Activated CD4-positive, alpha-beta T cell treated with anti-CD3 and anti-CD28 coated beads for 48 hours (primary cell): ENCODE measurements around the gene NKPD1.

ENCODE experiments used
- DNase-seq: peaks from one replicate; pipeline ENCODE4 v3.0.0-alpha.2; 2020

The NKPD1 gene

DNA sequence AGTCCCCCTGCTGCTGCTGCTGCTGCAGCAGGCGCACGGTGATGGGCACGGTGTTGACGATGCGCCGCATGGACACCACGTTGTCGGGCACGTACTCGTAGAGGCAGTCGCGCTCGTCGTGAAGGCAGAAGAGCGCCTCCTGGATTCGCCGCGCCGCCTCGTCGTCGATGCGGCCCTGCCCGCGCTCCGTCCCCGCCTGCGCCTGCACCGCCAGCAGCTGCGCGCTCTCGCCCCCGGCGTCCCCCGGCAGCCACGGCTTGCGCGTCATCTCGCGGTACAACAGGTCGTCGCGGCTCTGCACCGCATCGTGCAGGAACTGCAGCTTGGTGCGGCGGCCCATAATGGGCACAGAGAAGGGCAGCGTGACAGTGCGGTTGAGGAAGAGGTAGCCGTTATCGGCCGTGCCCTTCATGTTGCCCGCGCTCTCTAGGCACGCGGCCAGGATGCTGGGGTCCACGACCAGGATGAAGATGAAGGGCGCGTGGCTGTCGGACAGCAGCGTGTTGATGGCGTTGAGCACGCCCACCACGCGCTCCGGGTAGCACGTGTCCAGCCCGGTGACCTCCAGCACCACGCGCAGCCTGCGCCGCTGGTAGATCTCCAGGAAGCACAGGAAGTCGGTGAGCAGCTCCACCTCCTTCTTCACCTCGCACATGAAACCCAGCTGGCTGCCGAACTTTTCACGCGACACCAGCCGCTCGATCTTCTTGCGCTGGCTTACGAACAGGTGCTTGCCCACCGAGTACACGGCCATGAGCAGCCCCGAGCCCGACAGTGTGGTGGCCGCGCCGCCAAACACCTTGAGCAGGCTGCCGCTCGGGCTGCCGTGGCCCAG lies 8.1 kb downstream of the NKPD1 start:
- peak; percentile 60 for DNase-seq

DNA sequence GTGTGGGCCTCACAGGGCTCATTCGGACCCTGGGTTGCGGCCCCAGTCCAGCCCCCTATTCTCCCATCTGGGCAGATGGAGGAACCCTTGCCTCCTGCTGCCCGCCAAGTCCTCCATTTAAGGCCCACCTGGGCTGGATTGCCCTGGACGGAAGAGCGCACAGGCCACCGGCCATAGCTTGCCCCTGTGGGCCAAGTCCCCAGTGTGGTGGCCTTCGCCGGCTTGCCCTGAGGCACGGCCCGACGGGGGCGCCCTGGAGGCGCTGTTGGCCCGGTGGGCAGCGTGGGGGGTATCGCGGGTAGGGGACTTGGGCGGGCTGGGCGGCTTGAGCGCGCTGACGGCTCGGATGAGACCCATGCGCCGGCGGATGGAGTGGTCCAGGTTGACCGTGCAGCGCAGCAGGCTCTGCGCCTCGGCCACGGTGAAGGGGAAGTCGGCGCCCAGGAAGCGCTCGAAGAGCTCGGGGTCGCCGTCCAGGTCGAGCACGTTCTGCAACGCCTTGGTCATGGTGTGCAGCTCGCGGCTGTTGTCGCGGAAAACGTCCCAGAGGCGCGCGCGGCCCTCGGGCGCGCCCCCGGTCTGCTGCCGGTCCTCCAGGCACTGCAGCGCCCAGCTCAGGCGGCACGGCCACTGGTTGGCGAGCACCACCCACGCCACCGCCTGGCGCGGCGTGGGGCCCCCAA lies 8.8 kb downstream of the NKPD1 start:
- DNase-seq: no peak

DNA sequence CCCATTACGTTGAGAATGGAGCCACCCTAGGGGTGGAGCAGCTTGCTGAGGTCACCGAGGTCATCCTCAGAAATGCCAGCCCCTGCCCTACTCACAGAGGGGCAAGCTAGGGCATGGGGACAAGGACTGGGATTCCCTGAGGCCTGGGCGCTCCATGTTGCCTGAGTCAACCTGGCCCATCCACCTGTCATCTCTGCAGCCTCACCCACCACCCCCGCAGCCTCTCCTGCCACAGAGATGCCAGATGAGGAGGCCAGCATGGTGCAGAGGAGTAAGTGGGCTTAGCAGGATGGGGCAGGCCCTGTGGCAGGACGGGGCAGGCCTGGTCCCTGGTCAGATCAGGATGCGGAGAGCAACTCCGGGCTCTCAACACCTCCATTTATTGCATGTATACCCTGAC lies 9.5 kb downstream of the NKPD1 start:
- DNase-seq: no peak

DNA sequence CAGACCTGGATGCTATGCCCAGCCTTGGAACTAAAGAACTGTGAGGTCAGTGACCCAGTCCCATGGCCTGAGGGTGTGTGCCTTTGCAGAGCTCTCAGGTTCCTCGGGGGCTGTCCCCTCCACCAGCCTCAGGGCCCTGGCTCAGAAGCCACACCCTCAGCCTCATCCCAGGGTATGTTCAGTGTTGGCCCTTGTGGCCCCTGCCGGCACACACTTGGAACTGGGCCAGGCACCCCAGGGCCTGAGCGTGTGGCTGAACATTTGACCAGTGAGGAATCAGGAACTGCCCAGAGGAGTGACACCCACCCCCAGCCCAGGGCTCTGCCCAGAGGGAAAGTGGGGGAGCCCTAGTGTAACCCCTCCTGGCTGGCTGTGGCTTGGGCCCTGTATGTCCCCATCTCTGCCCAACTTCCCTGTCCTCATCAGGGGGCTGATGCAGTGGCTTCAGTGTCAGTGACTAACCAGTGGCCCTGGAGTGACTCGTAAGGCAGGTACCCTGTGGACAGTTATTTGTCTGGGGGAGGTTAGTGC lies 10.0 kb downstream of the NKPD1 start:
- DNase-seq: no peak

DNA sequence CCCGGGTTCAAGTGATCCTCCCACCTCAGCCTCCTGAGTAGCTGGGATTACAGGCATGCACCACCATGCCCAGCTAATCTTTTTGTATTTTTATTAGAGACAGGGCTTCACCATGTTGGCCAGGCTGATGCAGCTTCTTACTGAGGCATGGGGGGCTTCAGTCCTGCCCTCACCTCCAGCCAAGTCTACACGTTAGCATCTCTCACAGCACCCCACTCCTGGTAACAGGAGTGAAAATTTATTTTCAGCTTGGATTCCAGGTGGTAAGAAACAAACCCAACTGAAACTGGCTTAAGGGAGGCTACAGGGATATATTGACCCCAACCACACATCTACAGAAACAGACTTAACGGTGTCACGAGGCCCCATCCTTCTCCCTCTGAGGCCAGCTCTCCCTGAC lies 10.6 kb downstream of the NKPD1 start:
- DNase-seq: no peak

DNA sequence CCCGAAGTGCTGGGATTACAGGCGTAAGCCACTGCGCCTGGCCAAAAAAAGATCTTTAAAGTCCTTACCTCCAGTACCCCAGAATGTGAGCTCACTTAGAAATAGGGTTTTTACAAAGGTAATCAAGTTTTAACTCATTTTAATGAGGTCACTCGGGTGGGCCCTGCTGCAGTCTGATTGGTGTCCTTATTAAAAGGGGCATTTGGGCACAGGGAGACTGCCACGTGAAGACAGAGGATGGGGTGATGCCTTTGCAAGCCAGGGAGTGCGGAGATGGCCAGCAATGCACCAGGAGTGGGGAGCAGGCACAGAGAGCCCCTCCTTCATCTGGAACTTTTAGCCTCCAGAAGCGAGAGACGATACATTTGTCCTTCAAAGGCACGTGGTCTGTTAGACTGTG lies 11.7 kb downstream of the NKPD1 start:
- no peak for DNase-seq

DNA sequence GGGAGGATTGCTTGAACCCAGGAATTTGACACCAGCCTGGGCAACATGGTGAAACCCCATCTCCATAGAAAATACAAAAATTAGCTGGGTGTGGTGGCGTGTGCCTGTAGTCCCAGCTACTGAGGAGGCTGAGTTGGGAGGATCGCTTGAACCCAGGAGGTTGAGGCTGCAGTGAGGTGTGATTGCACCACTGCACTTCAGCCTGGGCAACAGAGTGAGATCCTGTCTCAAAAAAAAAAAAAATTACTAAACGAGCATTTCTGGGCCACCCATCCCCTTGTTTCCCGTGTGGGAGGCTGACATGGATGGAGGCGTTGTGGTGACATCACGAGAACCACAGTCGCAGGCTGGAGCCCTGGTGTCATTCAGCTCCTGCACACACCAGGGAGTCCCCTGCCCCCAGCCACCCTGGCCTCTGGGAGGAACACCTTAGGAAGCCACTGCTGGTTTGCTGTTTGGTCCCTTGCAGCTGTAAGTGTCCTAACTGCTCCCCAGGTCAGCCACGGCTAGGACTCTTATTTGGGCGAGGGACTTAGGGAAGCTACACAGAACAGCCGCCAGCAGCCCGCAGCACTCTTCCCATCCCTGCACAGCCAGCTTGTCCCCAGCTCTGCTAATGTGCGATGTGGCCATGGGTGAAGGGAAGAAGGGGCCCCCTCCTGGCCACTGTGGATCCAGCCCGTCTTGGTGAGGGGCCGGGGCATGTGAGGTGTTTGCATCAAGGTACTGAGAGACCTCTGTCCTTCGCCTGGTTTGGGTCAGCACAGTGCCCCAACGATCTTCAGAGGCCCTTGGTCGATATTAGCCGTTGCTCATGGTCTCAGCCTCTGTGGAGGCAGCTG lies 12.7 kb downstream of the NKPD1 start:
- no peak for DNase-seq

DNA sequence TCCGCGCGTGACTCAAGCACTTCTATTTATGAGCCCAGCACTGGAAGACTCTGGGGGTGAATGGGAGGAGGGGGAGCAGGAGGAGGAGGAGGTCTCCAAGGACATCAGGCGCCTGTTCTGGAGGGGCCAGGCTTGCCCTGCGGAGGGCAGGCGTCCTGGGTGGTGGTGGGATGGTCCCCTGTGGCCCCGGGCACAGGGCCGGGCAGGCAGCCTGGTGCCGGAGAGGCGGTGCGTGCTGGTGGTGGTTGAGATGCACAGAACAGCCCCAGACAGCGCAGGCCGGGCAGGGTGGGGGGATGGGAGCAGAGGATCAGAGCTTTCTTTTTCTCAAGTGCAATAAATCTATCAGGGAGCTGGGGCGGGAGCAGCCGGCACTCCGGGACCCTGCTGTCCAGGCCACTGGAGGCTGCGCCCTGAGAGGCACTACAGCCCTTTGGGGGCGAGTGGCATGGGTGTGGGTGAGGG lies 14.0 kb downstream of the NKPD1 start:
- DNase-seq: no peak

DNA sequence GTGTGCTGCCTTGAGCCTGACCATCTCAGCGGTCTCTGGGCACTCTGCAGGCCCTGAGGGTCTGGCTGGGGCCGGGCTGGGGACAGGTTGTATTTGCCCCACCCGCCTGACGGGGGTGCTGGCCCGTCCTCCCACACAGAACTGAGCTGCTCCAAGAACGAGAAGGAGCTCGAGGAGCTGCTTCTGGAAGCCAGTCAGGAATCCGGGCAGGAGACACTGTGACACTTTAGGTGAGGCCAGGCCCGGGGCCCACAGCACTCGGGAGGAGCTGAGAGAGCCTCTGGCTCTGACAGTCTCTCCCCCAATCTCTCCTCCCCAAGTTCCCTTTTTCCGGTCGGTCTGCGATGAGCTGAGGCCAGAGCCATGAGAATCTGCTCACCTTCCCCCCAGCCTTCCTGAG lies 14.5 kb downstream of the NKPD1 start:
- no peak for DNase-seq

DNA sequence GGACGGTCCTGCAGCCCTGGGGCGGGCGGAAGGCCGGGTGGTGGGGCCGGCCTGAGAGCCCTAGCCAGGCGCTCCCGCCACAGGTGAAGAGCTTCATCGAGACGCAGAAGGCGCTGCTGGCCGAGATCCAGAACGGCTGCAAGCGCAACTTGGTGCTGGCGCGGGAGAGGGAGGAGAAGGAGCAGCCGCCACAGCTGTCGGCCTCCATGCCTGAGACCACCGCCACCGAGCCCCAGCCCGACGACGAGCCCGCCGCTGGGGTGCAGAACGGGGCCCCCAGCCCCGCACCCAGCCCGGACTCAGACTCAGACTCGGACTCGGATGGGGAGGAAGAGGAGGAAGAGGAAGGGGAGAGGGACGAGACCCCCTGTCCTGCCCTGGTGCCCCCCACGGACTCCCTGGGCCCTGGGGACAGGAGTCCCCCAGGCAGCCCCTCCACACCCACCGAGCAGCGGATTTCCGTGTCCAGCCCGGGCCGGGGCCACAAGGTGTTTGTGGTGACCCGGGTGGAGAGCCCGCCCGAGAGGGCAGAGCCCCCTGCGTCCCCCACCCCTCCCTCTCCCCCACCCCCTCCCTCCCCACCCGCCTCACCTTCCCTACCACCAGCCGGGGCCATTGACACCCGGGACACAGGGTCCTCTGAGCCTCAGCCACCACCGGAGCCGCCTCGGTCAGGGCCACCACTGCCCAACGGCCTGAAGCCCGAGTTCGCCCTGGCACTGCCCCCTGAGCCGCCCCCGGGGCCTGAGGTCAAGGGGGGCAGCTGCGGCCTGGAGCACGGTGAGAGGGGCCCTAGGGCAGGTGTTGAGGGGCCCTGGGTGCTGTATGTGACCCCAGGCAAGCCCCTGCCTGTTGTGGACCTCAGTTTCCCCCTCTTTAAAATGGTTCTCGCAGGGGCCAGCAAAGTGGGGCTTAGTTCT lies 15.3 kb downstream of the NKPD1 start:
- DNase-seq: no peak

DNA sequence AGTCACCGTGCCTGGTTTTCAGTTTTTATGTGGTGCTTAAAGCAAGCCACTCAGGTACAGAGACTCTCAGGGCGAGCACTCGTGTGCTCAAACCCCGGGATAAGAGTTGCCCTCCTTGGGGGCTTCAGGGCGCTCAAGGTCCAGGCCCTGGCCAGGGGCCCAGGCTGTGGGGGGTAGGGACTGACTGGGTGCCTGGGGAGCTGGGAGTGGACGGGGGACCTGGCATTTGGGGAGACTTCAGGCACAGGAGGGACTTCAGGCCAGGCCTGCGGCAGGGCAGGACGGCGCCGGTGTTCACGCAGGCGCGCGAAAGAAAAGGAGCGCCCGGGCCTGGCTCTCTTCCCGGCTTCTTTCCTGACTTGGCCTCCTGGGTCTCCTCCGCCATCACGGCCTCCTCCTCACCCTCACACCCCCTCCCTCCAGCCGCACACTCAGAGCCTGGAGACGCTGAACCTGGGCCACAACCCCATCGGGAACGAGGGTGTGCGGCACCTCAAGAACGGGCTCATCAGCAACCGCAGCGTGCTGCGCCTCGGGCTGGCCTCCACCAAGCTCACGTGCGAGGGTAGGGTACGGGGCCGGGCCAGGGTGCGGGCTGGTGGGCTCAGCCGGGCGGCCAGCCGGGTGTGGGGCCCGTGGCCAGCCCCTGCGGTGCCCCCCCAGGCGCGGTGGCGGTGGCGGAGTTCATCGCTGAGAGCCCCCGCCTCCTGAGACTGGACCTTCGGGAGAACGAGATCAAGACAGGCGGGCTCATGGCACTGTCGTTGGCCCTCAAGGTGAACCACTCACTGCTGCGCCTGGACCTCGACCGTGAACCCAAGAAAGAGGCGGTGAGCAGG lies 16.1 kb downstream of the NKPD1 start:
- no peak for DNase-seq

DNA sequence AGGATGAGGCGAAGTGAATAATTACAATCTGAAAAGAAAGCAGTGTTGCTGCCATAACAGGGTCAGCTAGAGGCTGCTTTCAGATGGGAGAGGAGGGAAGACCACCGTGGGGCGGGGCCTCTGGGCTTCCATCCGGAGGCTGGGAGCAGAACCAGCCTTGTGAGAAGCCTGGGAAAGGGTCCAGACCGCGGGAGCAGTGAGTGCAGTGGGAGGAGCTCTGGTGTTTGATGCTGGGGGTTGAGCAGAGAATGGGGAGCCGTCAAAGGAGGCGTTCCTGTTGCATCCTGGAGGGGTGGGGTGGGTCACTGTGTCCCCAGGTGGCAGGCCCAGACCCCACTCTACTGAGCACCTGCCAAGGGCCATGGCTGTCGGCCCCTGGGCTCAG lies 18.1 kb downstream of the NKPD1 start:
- DNase-seq: no peak

DNA sequence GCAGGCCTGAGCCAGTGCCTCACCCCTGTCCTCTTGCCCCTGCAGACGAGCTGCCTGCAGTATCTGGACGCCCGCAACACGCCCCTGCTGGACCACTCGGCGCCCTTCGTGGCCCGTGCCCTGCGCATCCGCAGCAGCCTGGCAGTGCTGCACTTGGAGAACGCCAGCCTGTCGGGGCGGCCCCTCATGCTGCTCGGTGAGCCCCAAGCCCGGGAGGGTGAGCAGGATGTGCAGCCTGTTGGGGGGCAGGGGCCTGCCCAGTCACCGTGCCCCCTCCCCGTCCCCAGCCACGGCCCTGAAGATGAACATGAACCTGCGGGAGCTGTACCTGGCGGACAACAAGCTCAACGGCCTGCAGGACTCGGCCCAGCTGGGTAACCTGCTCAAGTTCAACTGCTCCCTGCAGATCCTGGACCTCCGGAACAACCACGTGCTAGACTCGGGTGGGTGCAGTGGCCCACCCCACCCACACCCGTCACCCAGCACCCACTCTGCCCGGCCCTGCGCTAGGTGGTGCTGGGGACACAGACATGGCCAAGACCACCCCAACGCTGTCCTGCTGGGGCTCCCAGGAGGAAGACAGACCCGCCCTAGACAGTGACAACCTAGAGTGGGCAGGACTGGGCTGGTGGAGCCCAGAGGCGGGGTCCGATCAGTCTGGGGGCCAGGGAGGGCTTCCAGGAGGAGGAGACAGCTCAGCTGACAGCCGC lies 18.6 kb downstream of the NKPD1 start:
- DNase-seq: no peak

DNA sequence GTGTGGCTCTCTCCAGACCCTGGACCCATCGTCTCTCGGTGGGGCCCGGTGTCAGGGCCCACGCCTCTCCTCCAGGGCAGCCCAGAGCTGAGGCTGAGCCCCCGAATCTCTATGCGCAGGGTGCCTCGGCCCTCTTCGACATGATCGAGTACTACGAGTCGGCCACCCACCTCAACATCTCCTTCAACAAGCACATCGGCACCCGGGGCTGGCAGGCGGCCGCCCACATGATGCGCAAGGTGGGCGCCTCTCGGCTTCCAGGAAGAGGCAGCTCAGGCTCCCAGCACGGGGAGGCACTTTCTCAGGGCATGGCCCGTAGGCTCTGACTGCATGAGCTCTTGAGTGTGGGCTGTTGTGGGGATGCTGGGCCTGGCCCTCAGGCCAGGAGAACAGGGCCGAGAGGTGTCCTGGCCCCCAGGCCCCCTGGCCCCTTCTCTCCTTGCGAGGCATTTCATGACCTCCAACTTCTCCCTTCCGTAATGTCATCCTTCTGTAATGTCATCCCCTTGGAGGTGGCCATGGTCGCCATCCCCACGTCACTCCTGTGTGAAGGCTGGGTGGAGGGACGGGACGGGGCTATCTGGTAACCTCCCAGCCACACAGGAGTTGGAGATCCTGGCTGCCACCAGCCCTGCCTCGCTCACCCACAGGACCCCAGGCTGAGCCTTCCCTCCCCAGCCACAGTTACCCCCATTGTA lies 19.4 kb downstream of the NKPD1 start:
- DNase-seq: no peak

DNA sequence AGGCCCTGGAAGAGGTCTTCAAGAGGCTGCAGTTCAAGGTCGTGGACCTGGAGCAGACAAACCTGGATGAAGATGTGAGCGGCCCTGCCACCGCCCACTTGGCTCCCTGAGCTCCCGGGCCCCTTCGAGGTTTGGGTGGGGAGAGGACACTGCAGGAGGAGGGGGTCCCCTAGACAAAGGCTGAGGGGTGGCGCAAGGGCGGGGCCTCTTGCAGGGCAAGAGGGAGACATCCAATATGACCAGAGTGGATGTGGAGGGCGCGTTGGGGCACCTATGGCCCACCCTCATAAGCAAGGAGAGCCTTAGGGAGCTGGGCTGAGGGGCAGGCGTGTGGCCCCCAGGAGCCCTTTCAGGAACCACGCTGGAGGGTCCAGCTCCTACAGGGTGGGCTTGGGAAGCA lies 20.2 kb downstream of the NKPD1 start:
- no peak for DNase-seq

DNA sequence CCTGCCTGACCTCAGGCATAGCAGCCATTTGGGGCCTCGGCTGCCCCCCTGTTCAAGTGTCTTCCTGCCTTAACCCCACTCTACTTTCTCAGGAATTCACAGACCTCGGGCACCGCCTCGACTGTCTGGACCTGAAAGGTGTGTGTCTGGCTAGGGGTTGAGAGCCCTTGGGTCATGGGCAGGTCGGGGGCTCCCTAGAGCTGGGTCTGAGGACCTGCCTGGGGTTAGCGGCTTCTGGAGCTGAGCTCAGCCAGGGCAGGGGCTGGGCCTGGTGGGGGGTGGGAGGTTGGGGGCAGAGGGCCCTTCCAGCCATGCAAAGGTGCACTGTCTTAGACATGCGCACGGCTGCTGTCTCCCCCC lies 20.7 kb downstream of the NKPD1 start:
- DNase-seq: no peak

DNA sequence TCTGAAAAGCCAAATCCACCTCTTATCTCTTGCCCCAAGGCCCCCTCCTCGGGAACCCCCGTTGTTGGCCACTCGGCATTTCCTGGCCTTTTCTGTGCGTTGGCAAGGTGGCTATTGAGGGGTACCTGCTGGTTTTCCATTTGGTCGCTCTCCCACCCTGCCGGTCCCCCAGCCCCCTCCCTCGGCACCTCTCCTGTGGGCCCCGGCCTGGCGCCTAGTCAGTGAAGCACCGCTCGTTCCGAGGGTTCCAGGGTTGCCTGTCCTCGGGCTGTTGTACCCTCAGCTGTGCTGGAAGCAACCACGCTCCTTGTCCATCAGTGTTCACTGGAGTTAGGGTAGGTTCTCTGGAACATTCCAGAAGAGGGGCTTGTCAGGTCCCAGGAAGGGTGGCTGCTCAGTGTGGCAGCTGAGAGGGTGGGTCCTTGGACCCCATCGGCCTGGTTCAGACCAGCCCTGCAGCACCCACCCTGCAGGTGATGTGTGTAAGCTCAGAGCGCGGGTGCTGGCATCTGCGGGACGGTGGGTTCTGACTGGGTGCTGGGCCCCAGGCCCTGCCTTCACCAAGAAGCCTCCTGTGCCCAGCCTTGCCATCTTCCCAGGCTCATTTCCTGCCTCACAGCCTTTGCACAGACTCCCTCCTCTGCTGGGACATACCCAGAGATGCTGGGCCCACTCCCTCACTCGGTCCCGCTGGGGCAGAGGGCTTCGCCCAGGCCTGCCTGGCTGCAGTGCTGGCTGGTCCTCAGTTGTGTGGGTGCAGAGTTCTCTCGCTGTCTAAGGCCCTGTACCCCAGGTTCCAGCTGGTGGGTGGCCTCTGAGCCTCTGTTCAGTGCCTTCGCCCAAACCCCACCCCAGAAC lies 21.3 kb downstream of the NKPD1 start:
- DNase-seq: no peak

DNA sequence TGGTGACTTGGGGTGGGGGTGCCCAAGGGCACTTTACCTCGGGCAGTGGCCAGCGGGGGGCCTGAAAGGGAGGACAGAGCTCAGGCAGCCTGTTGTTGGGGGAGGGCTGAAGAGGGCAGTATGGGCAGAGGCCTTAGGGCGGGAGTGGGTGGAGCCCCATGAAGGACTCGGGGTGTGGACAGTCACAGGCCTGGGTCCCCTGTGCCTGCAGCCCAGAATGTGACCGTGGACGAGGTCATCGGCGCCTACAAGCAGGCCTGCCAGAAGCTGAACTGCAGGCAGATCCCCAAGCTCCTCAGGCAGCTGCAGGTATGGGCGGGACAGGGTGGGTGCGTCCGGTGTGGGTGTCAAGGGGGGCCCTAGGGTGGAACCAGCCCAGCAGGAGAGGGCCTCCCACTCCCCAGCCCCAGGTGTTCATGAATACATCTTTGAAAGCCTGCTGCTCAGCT lies 22.5 kb downstream of the NKPD1 start:
- no peak for DNase-seq

DNA sequence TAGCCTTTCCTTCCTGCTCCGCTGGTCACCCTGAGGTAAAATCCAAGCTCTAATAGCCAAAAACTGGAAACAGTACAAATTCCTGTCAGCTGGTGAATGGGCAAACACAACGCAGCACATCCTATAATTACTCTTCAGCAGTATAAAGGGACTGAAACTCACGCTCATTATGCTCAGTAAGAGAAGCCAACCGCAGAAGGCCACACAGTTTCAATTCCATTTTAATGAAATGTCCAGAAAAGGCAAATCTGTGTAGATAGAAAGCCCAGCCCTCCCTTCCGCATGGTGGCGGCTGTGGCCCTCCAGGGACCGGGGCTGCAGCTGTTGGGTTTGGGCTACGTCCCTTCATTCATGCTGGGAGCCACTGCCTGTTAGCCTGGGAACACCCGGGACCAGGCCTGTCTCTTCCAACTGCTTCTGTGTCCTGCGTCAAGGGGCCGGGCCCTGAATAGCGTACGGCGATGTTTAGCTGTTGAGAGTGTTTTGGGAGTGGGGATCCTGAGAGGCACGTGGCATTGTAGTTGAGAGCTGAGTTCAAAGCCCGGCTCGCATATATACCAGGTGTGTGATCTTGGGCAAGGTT lies 23.5 kb downstream of the NKPD1 start:
- no peak for DNase-seq
